H1 (cell line): ENCODE results near the gene RALY. TPM values are rescaled to one million over a fixed set of nuclear protein-coding genes. Genes with fewer than 3 reads are reported as not detected.

Experiments used
- CTCF ChIA-PET: fragments of 300-600 bp; sonication (Branson Sonifier 250); formaldehyde crosslinking; loops from one replicate; lab custom pipeline; 2021; ENCODE audit not compliant: partially characterized antibody; lab: Charles Lee
- POLR2A ChIA-PET: fragments of 300-600 bp; sonication (Branson Sonifier 250); formaldehyde crosslinking; loops from one replicate; lab custom pipeline; 2021; ENCODE audit warnings: inconsistent platforms; ENCODE audit not compliant: partially characterized antibody; lab: Charles Lee
- DNase-seq, 2 experiments: peaks; one replicate each; pipeline versions ENCODE4 v3.0.0 to v3.0.0-alpha.2; 2010 to 2022; ENCODE audit warnings: low spot score in 2 of 2, low read depth in 1 of 2, mixed read lengths in 1 of 2
- FAIRE-seq: peaks from 2 replicates; lab custom pipeline; 2011; peaks lifted over from hg19 to GRCh38; lab: Jason Lieb, UNC
- H2AFZ ChIP-seq: 2 replicates; pipeline ENCODE4 v1.8.1; 2012; ENCODE audit warnings: low read length, inconsistent platforms
- H2AK5ac ChIP-seq: 2 replicates; pipeline ENCODE4 v1.6.1; 2013; ENCODE audit warnings: low read depth, low read length
- H2BK120ac ChIP-seq: replicated peaks from 2 replicates; pipeline ENCODE3; 2013; ENCODE audit warnings: low read depth, low read length, inconsistent platforms
- H2BK12ac ChIP-seq: 2 replicates; pipeline ENCODE4 v1.6.1; 2013; ENCODE audit warnings: low read depth, low read length
- H2BK15ac ChIP-seq: 2 replicates; pipeline ENCODE4 v1.6.1; 2013; ENCODE audit warnings: low read length
- H2BK20ac ChIP-seq: 2 replicates; pipeline ENCODE4 v1.6.1; 2013; ENCODE audit warnings: low read length
- H2BK5ac ChIP-seq: 2 replicates; pipeline ENCODE4 v1.6.1; 2013; ENCODE audit warnings: low read depth, low read length
- H3K14ac ChIP-seq: 2 replicates; pipeline ENCODE4 v1.6.1; 2013; ENCODE audit warnings: inconsistent platforms; ENCODE audit not compliant: insufficient read length
- H3K18ac ChIP-seq: 2 replicates; pipeline ENCODE4 v1.6.1; 2013; ENCODE audit warnings: low read length; ENCODE audit errors: extremely low read depth
- H3K23ac ChIP-seq: 2 replicates; pipeline ENCODE4 v1.6.1; 2013; ENCODE audit warnings: inconsistent platforms; ENCODE audit not compliant: insufficient read length
- H3K23me2 ChIP-seq: 2 replicates; pipeline ENCODE4 v1.6.1; 2013; ENCODE audit warnings: low read depth, low read length
- H3K27ac ChIP-seq: 2 replicates; pipeline ENCODE4 v1.6.1; 2011; ENCODE audit warnings: low read depth, low read length, inconsistent platforms
- H3K27me3 ChIP-seq, 4 experiments: replicated peaks in 1 of 4; 1 replicate in 1 of 4; 2 replicates in 3 of 4; pipeline versions ENCODE4 v1.6.1 to v1.8.1; 2011 to 2013; ENCODE audit warnings: low read length in 3 of 4, mild to moderate bottlenecking in 3 of 4, inconsistent platforms in 2 of 4, mixed read lengths in 2 of 4, moderate library complexity in 1 of 4; ENCODE audit not compliant: control insufficient read depth in 3 of 4, insufficient read depth in 3 of 4; ENCODE audit errors: extremely low read depth in 1 of 4
- H3K36me3 ChIP-seq, 4 experiments: 2 replicates each; pipeline versions ENCODE4 v1.6.1 to v1.8.1; 2011 to 2013; ENCODE audit warnings: mild to moderate bottlenecking in 4 of 4, low read length in 3 of 4, moderate library complexity in 2 of 4, control low read depth in 1 of 4, inconsistent platforms in 1 of 4; ENCODE audit not compliant: insufficient read depth in 4 of 4, control insufficient read depth in 2 of 4
- H3K4ac ChIP-seq: replicated peaks from 2 replicates; pipeline ENCODE3; 2013; ENCODE audit warnings: low read length, low read depth, mixed read lengths, inconsistent platforms; ENCODE audit not compliant: insufficient read length
- H3K4me1 ChIP-seq, 4 experiments: replicated peaks in 1 of 4; 1 replicate in 1 of 4; 2 replicates in 3 of 4; pipeline versions ENCODE4 v1.6.1 to v1.8.1; 2011 to 2013; ENCODE audit warnings: low read length in 3 of 4, inconsistent platforms in 2 of 4, mixed read lengths in 1 of 4; ENCODE audit not compliant: insufficient read depth in 4 of 4, control insufficient read depth in 3 of 4
- H3K4me2 ChIP-seq, 2 experiments: 2 replicates each; pipeline versions ENCODE4 v1.6.1 to v1.8.1; 2011 to 2013; ENCODE audit warnings: low read depth in 2 of 2, low read length in 2 of 2, control low read depth in 1 of 2, inconsistent platforms in 1 of 2, mild to moderate bottlenecking in 1 of 2; ENCODE audit not compliant: insufficient read depth in 1 of 2
- H3K4me3 ChIP-seq, 4 experiments: fragments of 200-600, 300-600 bp in 1 of 4; sonication (generic), shearing (Covaris generic), sonication (Bioruptor Twin) in 1 of 4; 2 replicates each; pipeline versions ENCODE4 v1.5.1 to v1.8.1; 2011 to 2016; ENCODE audit warnings: low read length in 4 of 4, low read depth in 3 of 4, control low read depth in 2 of 4, inconsistent platforms in 2 of 4, mild to moderate bottlenecking in 2 of 4, mixed read lengths in 1 of 4, moderate library complexity in 1 of 4; ENCODE audit not compliant: insufficient read depth in 2 of 4; ENCODE audit errors: extremely low read depth in 1 of 4
- H3K56ac ChIP-seq: replicated peaks from 2 replicates; pipeline ENCODE3; 2013; ENCODE audit warnings: low read depth, mild to moderate bottlenecking, mixed read lengths, low read length, inconsistent platforms; ENCODE audit not compliant: insufficient read length
- H3K79me1 ChIP-seq: 2 replicates; pipeline ENCODE4 v1.6.1; 2013; ENCODE audit warnings: low read depth, low read length, control low read depth
- H3K79me2 ChIP-seq, 2 experiments: 2 replicates each; pipeline versions ENCODE4 v1.6.1 to v1.8.1; 2012 to 2013; ENCODE audit warnings: low read length in 2 of 2, mild to moderate bottlenecking in 2 of 2, inconsistent platforms in 1 of 2; ENCODE audit not compliant: insufficient read depth in 2 of 2, control insufficient read depth in 1 of 2
- H3K9ac ChIP-seq, 4 experiments: replicated peaks in 1 of 4; 1 replicate in 1 of 4; 2 replicates in 3 of 4; pipeline versions ENCODE4 v1.6.1 to v1.8.1; 2011 to 2013; ENCODE audit warnings: low read depth in 3 of 4, low read length in 3 of 4, control low read depth in 2 of 4, mild to moderate bottlenecking in 2 of 4, moderate library complexity in 2 of 4, inconsistent platforms in 1 of 4; ENCODE audit errors: extremely low read depth in 1 of 4
- H3K9me3 ChIP-seq, 2 experiments: 2 replicates each; pipeline versions ENCODE4 v1.6.1 to v1.8.1; 2012 to 2013; ENCODE audit warnings: mild to moderate bottlenecking in 2 of 2, moderate library complexity in 2 of 2, control low read depth in 1 of 2, inconsistent platforms in 1 of 2, low read depth in 1 of 2, low read length in 1 of 2, mixed read lengths in 1 of 2; ENCODE audit not compliant: insufficient read depth in 2 of 2
- H4K20me1 ChIP-seq, 2 experiments: replicated peaks in 1 of 2; 2 replicates each; pipeline versions ENCODE3 to v1.8.1; 2011 to 2013; ENCODE audit warnings: inconsistent platforms in 2 of 2, low read length in 2 of 2, mild to moderate bottlenecking in 1 of 2; ENCODE audit not compliant: insufficient read depth in 2 of 2, control insufficient read depth in 1 of 2
- H4K5ac ChIP-seq: 2 replicates; pipeline ENCODE4 v1.6.1; 2013; ENCODE audit warnings: low read length, low read depth, mixed read lengths, inconsistent platforms; ENCODE audit not compliant: insufficient read length
- H4K8ac ChIP-seq: 2 replicates; pipeline ENCODE4 v1.8.0; 2013; ENCODE audit warnings: mild to moderate bottlenecking, moderate library complexity, low read length, inconsistent platforms; ENCODE audit not compliant: insufficient read depth; ENCODE audit errors: extremely low read depth
- H4K91ac ChIP-seq: replicated peaks from 2 replicates; pipeline ENCODE3; 2013; ENCODE audit warnings: low read length, mixed read lengths, inconsistent platforms; ENCODE audit not compliant: insufficient read length
- ASH2L ChIP-seq: fragments of 200-600, 300-600 bp; sonication (generic); IDR thresholded peaks from one replicate; pipeline ENCODE4 v1.7.1; 2017; ENCODE audit warnings: low read length
- BACH1 ChIP-seq: IDR thresholded peaks from 2 replicates; pipeline ENCODE4 v1.6.1; 2012; ENCODE audit warnings: low read length, improper control_type of control experiment
- CREB1 ChIP-seq: IDR thresholded peaks from 2 replicates; pipeline ENCODE4 v1.6.1; 2012; ENCODE audit warnings: inconsistent platforms
- CTBP2 ChIP-seq: IDR thresholded peaks from 2 replicates; pipeline ENCODE4 v1.7.0; 2011; ENCODE audit warnings: borderline replicate concordance, mild to moderate bottlenecking, moderate library complexity, mixed read lengths, low read length; ENCODE audit not compliant: insufficient read depth, insufficient read length
- EGR1 ChIP-seq: IDR thresholded peaks from 2 replicates; pipeline ENCODE4 v1.6.1; 2011; ENCODE audit warnings: low read depth, low read length, borderline replicate concordance
- GTF2F1 ChIP-seq: IDR thresholded peaks from 2 replicates; pipeline ENCODE4 v1.6.1; 2012; ENCODE audit warnings: low read depth, low read length, improper control_type of control experiment, borderline replicate concordance
- JUN ChIP-seq: IDR thresholded peaks from 2 replicates; pipeline ENCODE4 v1.6.1; 2011; ENCODE audit warnings: low read depth, mild to moderate bottlenecking, improper control_type of control experiment, low read length
- KDM5A ChIP-seq: fragments of 200-600 bp; IDR thresholded peaks from 2 replicates; pipeline ENCODE4 v1.7.1; 2012; ENCODE audit warnings: mild to moderate bottlenecking, low read length, inconsistent platforms, mixed read lengths
- NANOG ChIP-seq: IDR thresholded peaks from 2 replicates; pipeline ENCODE4 v1.6.1; 2011; ENCODE audit warnings: low read length, low read depth, mild to moderate bottlenecking, inconsistent platforms; ENCODE audit not compliant: insufficient read depth, poor library complexity, severe bottlenecking
- POLR2AphosphoS5 ChIP-seq: IDR thresholded peaks from 2 replicates; pipeline ENCODE4 v1.6.1; 2011; ENCODE audit warnings: low read depth, low read length
- RFX5 ChIP-seq: IDR thresholded peaks from 2 replicates; pipeline ENCODE4 v1.6.1; 2011; ENCODE audit warnings: low read depth, low read length, improper control_type of control experiment, borderline replicate concordance
- RXRA ChIP-seq: IDR thresholded peaks from 2 replicates; pipeline ENCODE4 v1.6.1; 2011; ENCODE audit warnings: low read depth, mild to moderate bottlenecking, low read length, moderate library complexity; ENCODE audit not compliant: insufficient read depth
- SAP30 ChIP-seq: fragments of 300-600 bp; sonication (generic); IDR thresholded peaks from 2 replicates; pipeline ENCODE4 v1.7.1; 2012; ENCODE audit warnings: low read length, moderate library complexity, mild to moderate bottlenecking, inconsistent platforms; ENCODE audit not compliant: insufficient read depth, insufficient replicate concordance
- SIRT6 ChIP-seq: IDR thresholded peaks from one replicate; pipeline ENCODE4 v1.7.1; 2012; ENCODE audit warnings: low read length, inconsistent platforms
- ZNF274 ChIP-seq: IDR thresholded peaks from 2 replicates; pipeline ENCODE4 v1.7.0; 2012; ENCODE audit warnings: low read length, borderline replicate concordance; ENCODE audit errors: extremely low read depth
- WGBS, 2 experiments: shearing (Covaris generic) in 1 of 2; methylation state at CpG; one replicate each; pipeline versions ENCODE4 v1.1.6 to v1.1.7; 2013 to 2015; ENCODE audit warnings: low lambda C conversion rate in 2 of 2, mixed read lengths in 2 of 2, inconsistent platforms in 1 of 2, low coverage in 1 of 2, missing lambda C conversion rate in 1 of 2; ENCODE audit not compliant: insufficient replicate concordance in 2 of 2, insufficient coverage in 1 of 2, insufficient read length in 1 of 2; ENCODE audit errors: extremely low coverage in 1 of 2, missing lambda C conversion rate in 1 of 2; 5-methylcytosine and 5-hydroxymethylcytosine counted together
- polyA plus RNA-seq, 7 experiments: library from polyadenylated mRNA; depleted of rRNA in 3 of 7; stranded (reverse) in 5 of 7; unstranded in 2 of 7; fragments of >200 nt in 5 of 7; fragments of 200-250 nt in 2 of 7; gene quantifications; 1 replicate in 5 of 7; 2 replicates in 1 of 7; 4 replicates in 1 of 7; pipeline versions ENCODE4 v1.2.1 to v1.2.3, GENCODE V29; 2011 to 2013; ENCODE audit warnings: missing spikeins in 2 of 7, mixed read lengths in 2 of 7
- total RNA-seq: library from RNA; stranded (reverse); fragmentation: NEBNext Ultra II Directional; extraction: Animal tissue kit (Norgen Biotek cat#: 25700); gene quantifications from 2 replicates; pipeline ENCODE4 v1.2.1, GENCODE V29; 2021

RALY gene
- total and polyA plus RNA-seq, 2 of the 8 experiments (the other 6 are each of a cell fraction or from before 2014, with no cell fraction given), result 133 to 148 TPM

- Histone ChIP-seq H2BK12ac (no peak overlapping the region), H3K23ac (no peak overlapping the region), H3K27me3 (no peaks in the 10 kb centered on the region), H3K4me1 (peaks cover 0 to 9% (median 5%) of the 10 kb centered on the region in 4 experiments; a peak in 5 of 7 replicates), H3K9me3 (no peaks in the 10 kb centered on the region), H2BK120ac (no peak overlapping the region), H3K36me3 (peaks cover 0 to 5% (median 0%) of the 10 kb centered on the region in 4 experiments; a peak in 2 of 8 replicates), H2BK15ac (no peak overlapping the region), H2BK5ac (no peak overlapping the region), H3K27ac (no peak overlapping the region), H4K5ac (no peak overlapping the region), H4K91ac (no peak overlapping the region), H2BK20ac (no peak overlapping the region), H2AFZ (no peak overlapping the region), H3K9ac (no peak overlapping the region), H3K79me1 (no peaks in the 10 kb centered on the region; the same call in 1 of the 2 replicates), H3K4me2 (no peak overlapping the region), H3K4me3 (no peak overlapping the region), H3K56ac (no peak overlapping the region), H3K18ac (no peak overlapping the region), H3K14ac (no peak overlapping the region), H3K79me2 (peaks cover 0 to 23% of the 10 kb centered on the region in 2 experiments; a peak in 2 of 4 replicates), H3K23me2 (no peaks in the 10 kb centered on the region; the same call in 1 of the 2 replicates), H3K4ac (no peak overlapping the region), H4K20me1 (peaks cover 13 to 18% of the 10 kb centered on the region in 2 experiments), H4K8ac (no peak overlapping the region), H2AK5ac (no peak overlapping the region)
- FAIRE-seq (no peak), DNase-seq (no peak)
- WGBS, 2 experiments, result 98% methylated on average over 8 of the region's 8 CpGs; no CpG with 5 or more reads in 1 of the 2 experiments
- ChIA-PET CTCF (interaction anchor here (1.0 to 4.6 kb wide), 13 partner anchors 7 to 172 kb away, joined by 3 to 78 read pairs (median 8); no protein-coding TSS in a partner anchor), POLR2A (no interaction called here)
- no peak for TF ChIP-seq KDM5A
- no peak for TF ChIP-seq POLR2AphosphoS5
- no peak for TF ChIP-seq NANOG
- no peak for TF ChIP-seq RFX5
- no peak for TF ChIP-seq CTBP2
- no peak for TF ChIP-seq BACH1
- TF ChIP-seq ASH2L, result no peak
- TF ChIP-seq CREB1, result no peak
- no peak for TF ChIP-seq GTF2F1
- TF ChIP-seq EGR1, result no peak
- no peak for TF ChIP-seq RXRA
- no peak for TF ChIP-seq SIRT6
- no peak for TF ChIP-seq ZNF274
- TF ChIP-seq JUN, result no peak
- TF ChIP-seq SAP30, result no peak
These were observed 77.1 kb downstream of the RALY start for GRCh38 chr20:34070859-34071258.
